ENCODE results near the gene HEPHL1.

DNA sequence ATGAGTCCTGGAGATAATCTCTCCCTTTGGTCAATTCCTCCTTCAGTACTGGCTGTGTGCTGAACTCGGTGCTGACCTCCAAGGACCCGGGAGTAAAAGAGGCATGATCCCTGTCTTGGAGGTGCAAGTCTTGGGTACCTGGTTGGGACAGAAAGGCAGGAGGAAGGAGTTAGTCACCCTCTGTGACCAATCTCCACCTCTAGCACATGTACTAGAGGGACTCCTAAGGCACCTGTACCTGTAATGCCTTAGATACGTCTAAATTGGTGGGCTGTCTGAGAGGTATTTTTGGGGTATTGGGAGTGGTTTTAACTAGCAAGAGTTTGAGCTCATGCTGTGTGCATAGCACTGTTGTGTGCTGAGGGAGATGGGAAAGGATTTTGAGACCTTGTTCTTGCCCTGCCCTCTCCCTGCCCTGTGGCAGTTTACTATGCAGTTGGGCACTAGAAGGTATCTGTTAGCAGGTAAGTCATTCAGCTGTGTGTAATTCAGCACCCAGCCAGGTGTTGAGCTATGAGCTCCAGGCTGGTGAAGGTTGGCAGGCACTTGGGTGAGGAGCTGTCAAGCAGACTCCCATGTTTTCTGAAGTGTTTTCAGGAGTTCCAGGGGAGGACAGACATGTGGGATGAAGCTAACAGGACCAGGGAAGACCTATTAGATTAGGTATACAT, 110.0 kb downstream of the HEPHL1 start:
- TF ChIP-seq, protein P1, sequence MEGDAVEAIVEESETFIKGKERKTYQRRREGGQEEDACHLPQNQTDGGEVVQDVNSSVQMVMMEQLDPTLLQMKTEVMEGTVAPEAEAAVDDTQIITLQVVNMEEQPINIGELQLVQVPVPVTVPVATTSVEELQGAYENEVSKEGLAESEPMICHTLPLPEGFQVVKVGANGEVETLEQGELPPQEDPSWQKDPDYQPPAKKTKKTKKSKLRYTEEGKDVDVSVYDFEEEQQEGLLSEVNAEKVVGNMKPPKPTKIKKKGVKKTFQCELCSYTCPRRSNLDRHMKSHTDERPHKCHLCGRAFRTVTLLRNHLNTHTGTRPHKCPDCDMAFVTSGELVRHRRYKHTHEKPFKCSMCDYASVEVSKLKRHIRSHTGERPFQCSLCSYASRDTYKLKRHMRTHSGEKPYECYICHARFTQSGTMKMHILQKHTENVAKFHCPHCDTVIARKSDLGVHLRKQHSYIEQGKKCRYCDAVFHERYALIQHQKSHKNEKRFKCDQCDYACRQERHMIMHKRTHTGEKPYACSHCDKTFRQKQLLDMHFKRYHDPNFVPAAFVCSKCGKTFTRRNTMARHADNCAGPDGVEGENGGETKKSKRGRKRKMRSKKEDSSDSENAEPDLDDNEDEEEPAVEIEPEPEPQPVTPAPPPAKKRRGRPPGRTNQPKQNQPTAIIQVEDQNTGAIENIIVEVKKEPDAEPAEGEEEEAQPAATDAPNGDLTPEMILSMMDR (IDR thresholded peaks at IDR 0.05; ENCODE audit: borderline replicate concordance, extremely low read depth, low read length, poor library complexity, severe bottlenecking), result no peak
- no peak for TF ChIP-seq EZH2 (IDR thresholded peaks at IDR 0.05; ENCODE audit: borderline replicate concordance, low read depth, low read length, severe bottlenecking)
